T-helper 2 cell (primary cell): ENCODE results near the gene UBXN7.
A peak's percentile ranks its signal among the peaks of the same experiment; 100 is the strongest.
"Not testable (repeated sequence)": the region's sequence is repeated elsewhere in the genome, so short reads cannot be mapped to it uniquely, and the experiment has no call there.

Experiments
- DNase-seq, 5 experiments: peaks; one replicate each; pipeline versions ENCODE4 v3.0.0 to v3.0.0-alpha.2; 2012 to 2022
- total RNA-seq, 2 donors: gene quantifications; one replicate each; lab custom pipeline; 2026; lab: John Stamatoyannopoulos, UW

The UBXN7 gene
- total RNA-seq = 85.9 to 100 reads per million in 2 donors

- DNase-seq = peak; percentile 91 to 97 (median 94)
Measured at GRCh38 chr3:196432137-196432879, at the start of gene UBXN7. UBXN7 (minus strand) TSS chr3:196432427; CDS start chr3:196432399, 28 bp downstream.

GRCh38 chr3:196477678-196478077 lies 45.5 kb upstream of the UBXN7 start:
- no peak for DNase-seq

- DNase-seq = no peak
Measured at GRCh38 chr3:196472286-196472685, 40.1 kb upstream of the UBXN7 start.

GRCh38 chr3:196471551-196471950 lies 39.3 kb upstream of the UBXN7 start:
- no peak for DNase-seq

GRCh38 chr3:196470182-196470581 lies 38.0 kb upstream of the UBXN7 start:
- not testable (repeated sequence) for DNase-seq

- no peak for DNase-seq
Measured at GRCh38 chr3:196463804-196464203, 31.6 kb upstream of the UBXN7 start.

GRCh38 chr3:196463478-196463756 lies 31.2 kb upstream of the UBXN7 start:
- DNase-seq = no peak

- DNase-seq = not testable (repeated sequence)
Measured at GRCh38 chr3:196462680-196463477, 30.7 kb upstream of the UBXN7 start.

- no peak for DNase-seq
Measured at GRCh38 chr3:196458063-196458462, 25.8 kb upstream of the UBXN7 start.

- DNase-seq = peak in 2 of 5 experiments; percentile 10 to 35
Measured at GRCh38 chr3:196457470-196457869, 25.2 kb upstream of the UBXN7 start.

- DNase-seq = no peak
Measured at GRCh38 chr3:196454935-196455334, 22.7 kb upstream of the UBXN7 start.

GRCh38 chr3:196445391-196445790 lies 13.2 kb upstream of the UBXN7 start:
- not testable (repeated sequence) for DNase-seq

- DNase-seq = no peak
Measured at GRCh38 chr3:196444500-196444894, 12.3 kb upstream of the UBXN7 start.

GRCh38 chr3:196440696-196441095 lies 8.5 kb upstream of the UBXN7 start:
- no peak for DNase-seq

- DNase-seq = no peak
Measured at GRCh38 chr3:196440041-196440537, 7.9 kb upstream of the UBXN7 start.

- DNase-seq = peak in 4 of 5 experiments; percentile 8 to 59 (median 12)
Measured at GRCh38 chr3:196431181-196432136, 768 bp downstream of the UBXN7 start.

- no peak for DNase-seq
Measured at GRCh38 chr3:196428041-196428440, 4.2 kb downstream of the UBXN7 start.

GRCh38 chr3:196424421-196424820 lies 7.8 kb downstream of the UBXN7 start:
- DNase-seq = not testable (repeated sequence)

GRCh38 chr3:196423044-196423781 lies 9.0 kb downstream of the UBXN7 start:
- no peak for DNase-seq

- not testable (repeated sequence) for DNase-seq
Measured at GRCh38 chr3:196421668-196422067, 10.6 kb downstream of the UBXN7 start.

GRCh38 chr3:196419386-196419785 lies 12.8 kb downstream of the UBXN7 start:
- DNase-seq = no peak

- no peak for DNase-seq
Measured at GRCh38 chr3:196418601-196419000, 13.6 kb downstream of the UBXN7 start.
